ENCODE results near the gene ACVR1B.

ACVR1B gene

GRCh38 chr12:51915951-51916350, 35.5 kb upstream of the ACVR1B start:
- Histone ChIP-seq H3K27ac (ENCODE audit: low read length) (no peak overlapping the region), H3K4me3 (ENCODE audit: low read depth in 1 of 2, low read length in 2 of 2) (no peak overlapping the region), H3K9ac (ENCODE audit: low read depth, low read length) (no peak overlapping the region), H3K4me1 (ENCODE audit: insufficient read depth, low read length) (no peaks in the 10 kb centered on the region), H3K9me3 (ENCODE audit: insufficient read depth, low read length, severe bottlenecking) (no peaks in the 10 kb centered on the region), H3K79me2 (ENCODE audit: insufficient read depth, low read length) (no peaks in the 10 kb centered on the region), H3K4me2 (ENCODE audit: insufficient read depth, low read length) (no peak overlapping the region), H3K27me3 (ENCODE audit: insufficient read depth, low read length, poor library complexity) (no peaks in the 10 kb centered on the region), H2AFZ (ENCODE audit: low read depth, low read length) (no peak overlapping the region), H4K20me1 (ENCODE audit: insufficient read depth, low read length) (no peaks in the 10 kb centered on the region; the same call in 1 of the 2 replicates), H3K36me3 (ENCODE audit: insufficient read depth, low read length) (no peaks in the 10 kb centered on the region)
- TF ChIP-seq CTCF (IDR thresholded peaks at IDR 0.05; ENCODE audit: borderline replicate concordance, extremely low read depth, low read length, poor library complexity, severe bottlenecking), result no peak
- TF ChIP-seq EZH2 (IDR thresholded peaks at IDR 0.05; ENCODE audit: borderline replicate concordance, low read depth, low read length, severe bottlenecking), result no peak
- no peak for DNase-seq
- no peak for ATAC-seq (ENCODE audit: insufficient read depth, low read depth)

GRCh38 chr12:51917041-51917590, 34.4 kb upstream of the ACVR1B start:
- Histone ChIP-seq H3K79me2 (ENCODE audit: insufficient read depth, low read length) (no peaks in the 10 kb centered on the region), H2AFZ (ENCODE audit: low read depth, low read length) (no peak overlapping the region), H3K4me3 (ENCODE audit: low read depth in 1 of 2, low read length in 2 of 2) (no peak overlapping the region), H3K4me1 (ENCODE audit: insufficient read depth, low read length) (no peaks in the 10 kb centered on the region), H3K27me3 (ENCODE audit: insufficient read depth, low read length, poor library complexity) (no peaks in the 10 kb centered on the region), H3K9ac (ENCODE audit: low read depth, low read length) (no peak overlapping the region), H3K9me3 (ENCODE audit: insufficient read depth, low read length, severe bottlenecking) (no peaks in the 10 kb centered on the region), H3K4me2 (ENCODE audit: insufficient read depth, low read length) (no peak overlapping the region), H4K20me1 (ENCODE audit: insufficient read depth, low read length) (no peaks in the 10 kb centered on the region; the same call in 1 of the 2 replicates), H3K27ac (ENCODE audit: low read length) (no peak overlapping the region), H3K36me3 (ENCODE audit: insufficient read depth, low read length) (no peaks in the 10 kb centered on the region)
- ATAC-seq (ENCODE audit: insufficient read depth, low read depth), result no peak
- DNase-seq, result no peak
- TF ChIP-seq EZH2 (IDR thresholded peaks at IDR 0.05; ENCODE audit: borderline replicate concordance, low read depth, low read length, severe bottlenecking) (no peak), CTCF (IDR thresholded peaks at IDR 0.05; ENCODE audit: borderline replicate concordance, extremely low read depth, low read length, poor library complexity, severe bottlenecking) (no peak)

- no peaks in the 10 kb centered on the region; the same call in 1 of the 2 replicates for H4K20me1 ChIP-seq (ENCODE audit: insufficient read depth, low read length)
- no peaks in the 10 kb centered on the region for H3K36me3 ChIP-seq (ENCODE audit: insufficient read depth, low read length)
- H2AFZ ChIP-seq (ENCODE audit: low read depth, low read length), result no peak overlapping the region
- H3K27me3 ChIP-seq (ENCODE audit: insufficient read depth, low read length, poor library complexity), result no peaks in the 10 kb centered on the region
- H3K4me2 ChIP-seq (ENCODE audit: insufficient read depth, low read length), result no peak overlapping the region
- no peak for ATAC-seq (ENCODE audit: insufficient read depth, low read depth)
- H3K9ac ChIP-seq (ENCODE audit: low read depth, low read length), result no peak overlapping the region
- H3K4me1 ChIP-seq (ENCODE audit: insufficient read depth, low read length), result no peaks in the 10 kb centered on the region
- no peak for DNase-seq
- TF ChIP-seq EZH2 (IDR thresholded peaks at IDR 0.05; ENCODE audit: borderline replicate concordance, low read depth, low read length, severe bottlenecking) (no peak), CTCF (IDR thresholded peaks at IDR 0.05; ENCODE audit: borderline replicate concordance, extremely low read depth, low read length, poor library complexity, severe bottlenecking) (no peak)
- no peaks in the 10 kb centered on the region for H3K79me2 ChIP-seq (ENCODE audit: insufficient read depth, low read length)
- H3K4me3 ChIP-seq (ENCODE audit: low read depth in 1 of 2, low read length in 2 of 2), result no peak overlapping the region
- no peak overlapping the region for H3K27ac ChIP-seq (ENCODE audit: low read length)
- H3K9me3 ChIP-seq (ENCODE audit: insufficient read depth, low read length, severe bottlenecking), result no peaks in the 10 kb centered on the region
These were observed 33.6 kb upstream of the ACVR1B start for GRCh38 chr12:51917746-51918453.

Measured in DND-41 (cell line).